ENCODE measurements around the gene TNS1. TPM values are rescaled to one million over a fixed set of nuclear protein-coding genes. Genes with fewer than 3 reads are reported as not detected.

The TNS1 gene
- polyA plus RNA-seq, 6 donors from 2014 or later = 0.05 to 0.57 (median 0.35) TPM; not detected in 2

GRCh38 chr2:217800433-217801114 is 202.2 kb downstream of the TNS1 start:
- no peak for ATAC-seq (ENCODE audit: low read depth in 2 of 2)
- H3K9me3 Mint-ChIP-seq = no peaks in the 10 kb centered on the region

GRCh38 chr2:217799563-217800432 is 203.0 kb downstream of the TNS1 start:
- no peaks in the 10 kb centered on the region for H3K27me3 Mint-ChIP-seq
- peaks cover 10 to 27% (median 17%) of the 10 kb centered on the region in 3 donors for H3K4me1 Mint-ChIP-seq
- H3K27ac Mint-ChIP-seq = peak overlapping the region; percentile 28 to 87 (median 57)
- ATAC-seq (ENCODE audit: low read depth in 2 of 2) (no peak), DNase-seq (no peak)
- no peaks in the 10 kb centered on the region for H3K36me3 Mint-ChIP-seq
- no peak overlapping the region for H3K4me3 Mint-ChIP-seq
- no peaks in the 10 kb centered on the region for H3K9me3 Mint-ChIP-seq

More at GRCh38 chr2:217800433-217801114, 202.2 kb downstream of the TNS1 start:
- no peak for DNase-seq
- Mint-ChIP-seq H3K4me3 (no peak overlapping the region), H3K27me3 (peaks cover 0 to 4% (median 3%) of the 10 kb centered on the region in 3 donors), H3K4me1 (peaks cover 13 to 27% (median 20%) of the 10 kb centered on the region in 3 donors), H3K36me3 (no peaks in the 10 kb centered on the region), H3K27ac (peak overlapping the region in 4 of 6 donors; percentile 39 to 87 (median 62))

GRCh38 chr2:217798743-217799562 is 203.8 kb downstream of the TNS1 start:
- Mint-ChIP-seq H3K4me1 (peaks cover 10 to 27% (median 17%) of the 10 kb centered on the region in 3 donors), H3K27ac (peak overlapping the region; percentile 16 to 94 (median 59)), H3K27me3 (no peaks in the 10 kb centered on the region), H3K4me3 (peak overlapping the region in 5 of 8 donors; percentile 15 to 49 (median 22)), H3K9me3 (no peaks in the 10 kb centered on the region), H3K36me3 (no peaks in the 10 kb centered on the region)
- ATAC-seq (ENCODE audit: low read depth in 2 of 2) (peak; percentile 97), DNase-seq (peak; percentile 50)

- Mint-ChIP-seq H3K27me3 (no peaks in the 10 kb centered on the region), H3K27ac (peak overlapping the region in 2 of 6 donors; percentile 49 to 67), H3K9me3 (no peaks in the 10 kb centered on the region), H3K36me3 (no peaks in the 10 kb centered on the region), H3K4me1 (peaks cover 10 to 27% (median 17%) of the 10 kb centered on the region in 3 donors), H3K4me3 (no peak overlapping the region)
- ATAC-seq (ENCODE audit: low read depth in 2 of 2) (no peak), DNase-seq (no peak)
Observed at GRCh38 chr2:217798191-217798590, 204.6 kb downstream of the TNS1 start.

- Mint-ChIP-seq H3K27me3 (no peaks in the 10 kb centered on the region), H3K4me3 (no peak overlapping the region), H3K9me3 (no peaks in the 10 kb centered on the region), H3K36me3 (no peaks in the 10 kb centered on the region), H3K27ac (peak overlapping the region in 2 of 6 donors; percentile 45 to 49), H3K4me1 (peaks cover 10 to 27% (median 17%) of the 10 kb centered on the region in 3 donors)
- ATAC-seq (ENCODE audit: low read depth in 2 of 2) (no peak), DNase-seq (no peak)
Observed at GRCh38 chr2:217797661-217798069, 205.1 kb downstream of the TNS1 start.

GRCh38 chr2:217797165-217797564 is 205.6 kb downstream of the TNS1 start:
- peak overlapping the region in 3 of 6 donors; percentile 40 to 59 (median 45) for H3K27ac Mint-ChIP-seq
- H3K4me1 Mint-ChIP-seq = peaks cover 10 to 27% (median 20%) of the 10 kb centered on the region in 3 donors
- H3K36me3 Mint-ChIP-seq = no peaks in the 10 kb centered on the region
- DNase-seq (no peak), ATAC-seq (ENCODE audit: low read depth in 2 of 2) (no peak)
- no peaks in the 10 kb centered on the region for H3K9me3 Mint-ChIP-seq
- no peaks in the 10 kb centered on the region for H3K27me3 Mint-ChIP-seq
- H3K4me3 Mint-ChIP-seq = no peak overlapping the region

GRCh38 chr2:217795706-217796465 is 206.9 kb downstream of the TNS1 start:
- Mint-ChIP-seq H3K27me3 (no peaks in the 10 kb centered on the region), H3K4me3 (no peak overlapping the region), H3K4me1 (peaks cover 16 to 35% (median 32%) of the 10 kb centered on the region in 3 donors), H3K27ac (peak overlapping the region in 1 of 6 donors; percentile 42), H3K9me3 (peaks cover 0 to 2% (median 0%) of the 10 kb centered on the region in 7 donors), H3K36me3 (no peaks in the 10 kb centered on the region)
- ATAC-seq (ENCODE audit: low read depth in 2 of 2) (no peak), DNase-seq (no peak)

- peaks cover 24 to 43% (median 40%) of the 10 kb centered on the region in 3 donors for H3K4me1 Mint-ChIP-seq
- no peak for ATAC-seq (ENCODE audit: low read depth in 2 of 2)
- H3K9me3 Mint-ChIP-seq = peaks cover 0 to 2% (median 0%) of the 10 kb centered on the region in 7 donors
- H3K27ac Mint-ChIP-seq = no peak overlapping the region
- no peaks in the 10 kb centered on the region for H3K27me3 Mint-ChIP-seq
- no peaks in the 10 kb centered on the region for H3K36me3 Mint-ChIP-seq
- H3K4me3 Mint-ChIP-seq = no peak overlapping the region
- no peak for DNase-seq
Observed at GRCh38 chr2:217795067-217795466, 207.7 kb downstream of the TNS1 start.

GRCh38 chr2:217794133-217794986 is 208.4 kb downstream of the TNS1 start:
- ATAC-seq (ENCODE audit: low read depth in 2 of 2) (no peak), DNase-seq (no peak)
- Mint-ChIP-seq H3K4me3 (no peak overlapping the region), H3K4me1 (peaks cover 28 to 48% (median 45%) of the 10 kb centered on the region in 3 donors), H3K9me3 (peaks cover 0 to 2% (median 0%) of the 10 kb centered on the region in 7 donors), H3K36me3 (no peaks in the 10 kb centered on the region), H3K27ac (no peak overlapping the region), H3K27me3 (no peaks in the 10 kb centered on the region)

GRCh38 chr2:217793566-217794132 is 209.1 kb downstream of the TNS1 start:
- Mint-ChIP-seq H3K27me3 (no peaks in the 10 kb centered on the region), H3K9me3 (peaks cover 0 to 2% (median 0%) of the 10 kb centered on the region in 7 donors), H3K4me1 (peaks cover 24 to 48% (median 45%) of the 10 kb centered on the region in 3 donors), H3K4me3 (no peak overlapping the region), H3K27ac (no peak overlapping the region), H3K36me3 (no peaks in the 10 kb centered on the region)
- ATAC-seq (ENCODE audit: low read depth in 2 of 2) (no peak), DNase-seq (no peak)

- Mint-ChIP-seq H3K4me3 (no peak overlapping the region), H3K36me3 (no peaks in the 10 kb centered on the region), H3K4me1 (peaks cover 28 to 48% (median 45%) of the 10 kb centered on the region in 3 donors), H3K27ac (peak overlapping the region in 2 of 6 donors; percentile 9 to 51), H3K9me3 (peaks cover 0 to 2% (median 0%) of the 10 kb centered on the region in 7 donors), H3K27me3 (no peaks in the 10 kb centered on the region)
- no peak for ATAC-seq (ENCODE audit: low read depth in 2 of 2)
- DNase-seq = no peak
Observed at GRCh38 chr2:217792626-217793527, 209.9 kb downstream of the TNS1 start.

All from naive B cell (primary cell).